RWPE1 (cell line): ENCODE measurements around the gene RPL34.

Experiments used
- CTCF ChIA-PET: fragments of 350-600 bp; sonication (Branson Sonifier 250); formaldehyde crosslinking; extraction: SDS; loops from one replicate; lab custom pipeline; 2021; lab: Yijun Ruan, JAX
- POLR2A ChIA-PET: fragments of 400-600 bp; formaldehyde crosslinking; extraction: SDS; loops from one replicate; lab custom pipeline; 2020; ENCODE audit warnings: antibody characterized with exemption; ENCODE audit not compliant: low non-redundant PET; lab: Yijun Ruan, JAX
- DNase-seq: peaks from one replicate; pipeline ENCODE4 v3.0.0; 2012; ENCODE audit warnings: low spot score
- H3K27ac ChIP-seq: fragments of 450-650 bp; 2 replicates; pipeline ENCODE4 v1.5.1; 2017
- TF ChIP-seq, protein P1 (sequence below): fragments of 450-650 bp; conservative IDR thresholded peaks from 2 replicates; pipeline ENCODE4 v1.5.1; 2017; ENCODE audit warnings: low read depth, mild to moderate bottlenecking

RPL34 gene

DNA sequence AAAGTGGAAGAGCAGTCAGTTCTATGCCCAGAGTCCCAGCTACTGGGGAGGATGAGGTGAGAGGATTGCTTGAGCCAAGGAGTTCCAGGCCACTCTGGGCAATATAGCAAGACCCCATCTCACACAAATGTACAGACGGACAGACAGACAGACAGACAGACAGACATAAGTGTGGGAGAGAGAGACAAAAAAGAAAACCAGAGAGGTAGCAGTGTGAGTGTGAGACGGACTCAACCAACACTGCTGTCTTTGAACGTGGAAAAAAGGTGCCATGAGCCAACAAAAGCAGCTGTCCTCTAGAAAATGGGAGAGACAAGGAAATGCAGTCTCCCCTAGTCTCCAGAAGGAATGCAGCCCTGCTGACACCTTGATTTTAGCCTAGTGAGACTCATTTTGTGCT, 18.2 kb upstream of the RPL34 start:
- TF ChIP-seq, protein P1, sequence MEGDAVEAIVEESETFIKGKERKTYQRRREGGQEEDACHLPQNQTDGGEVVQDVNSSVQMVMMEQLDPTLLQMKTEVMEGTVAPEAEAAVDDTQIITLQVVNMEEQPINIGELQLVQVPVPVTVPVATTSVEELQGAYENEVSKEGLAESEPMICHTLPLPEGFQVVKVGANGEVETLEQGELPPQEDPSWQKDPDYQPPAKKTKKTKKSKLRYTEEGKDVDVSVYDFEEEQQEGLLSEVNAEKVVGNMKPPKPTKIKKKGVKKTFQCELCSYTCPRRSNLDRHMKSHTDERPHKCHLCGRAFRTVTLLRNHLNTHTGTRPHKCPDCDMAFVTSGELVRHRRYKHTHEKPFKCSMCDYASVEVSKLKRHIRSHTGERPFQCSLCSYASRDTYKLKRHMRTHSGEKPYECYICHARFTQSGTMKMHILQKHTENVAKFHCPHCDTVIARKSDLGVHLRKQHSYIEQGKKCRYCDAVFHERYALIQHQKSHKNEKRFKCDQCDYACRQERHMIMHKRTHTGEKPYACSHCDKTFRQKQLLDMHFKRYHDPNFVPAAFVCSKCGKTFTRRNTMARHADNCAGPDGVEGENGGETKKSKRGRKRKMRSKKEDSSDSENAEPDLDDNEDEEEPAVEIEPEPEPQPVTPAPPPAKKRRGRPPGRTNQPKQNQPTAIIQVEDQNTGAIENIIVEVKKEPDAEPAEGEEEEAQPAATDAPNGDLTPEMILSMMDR = no peak
- no peak for DNase-seq
- H3K27ac ChIP-seq = no peak overlapping the region
- ChIA-PET CTCF (no interaction called here), POLR2A (no interaction called here)

DNA sequence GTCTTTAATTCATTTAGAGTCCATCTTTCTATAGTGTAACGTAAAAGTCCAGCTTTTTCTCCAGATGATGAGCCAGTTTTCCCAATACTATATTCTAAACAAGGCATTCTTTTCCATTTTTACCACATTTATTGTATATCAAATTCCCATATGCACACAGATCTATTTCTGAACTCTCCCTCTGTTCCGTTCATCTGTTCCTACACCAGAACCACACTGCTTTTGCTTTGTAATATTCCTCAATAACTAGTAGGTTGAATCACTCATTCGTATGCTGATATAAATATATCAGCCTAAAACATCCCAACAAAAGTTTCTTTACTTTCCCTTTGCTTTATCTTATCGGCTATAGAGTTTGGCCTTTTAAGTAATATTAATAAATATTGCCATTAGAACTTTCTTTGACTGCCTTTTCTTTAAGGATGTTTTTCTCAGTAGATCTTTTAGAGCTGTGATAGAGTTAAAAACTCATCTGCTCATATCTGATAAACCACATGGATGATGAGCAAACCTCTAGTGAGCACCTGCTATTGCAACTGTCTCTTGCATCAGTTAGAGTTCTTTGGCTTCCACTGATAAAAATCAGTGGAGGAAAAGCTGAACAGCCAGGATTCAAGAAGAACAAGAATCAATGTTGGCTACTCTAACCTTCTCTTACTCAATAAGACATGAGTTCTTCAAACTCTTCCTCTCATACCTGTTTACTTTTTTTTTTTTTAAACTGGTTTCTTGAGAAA, 13.1 kb upstream of the RPL34 start:
- no peak overlapping the region for H3K27ac ChIP-seq
- DNase-seq = no peak
- TF ChIP-seq, protein P1 = no peak
- ChIA-PET CTCF (no interaction called here), POLR2A (interaction anchor here (0.7 kb wide), 1 partner anchor 985 kb away, joined by 4 read pairs; no protein-coding TSS in a partner anchor)

DNA sequence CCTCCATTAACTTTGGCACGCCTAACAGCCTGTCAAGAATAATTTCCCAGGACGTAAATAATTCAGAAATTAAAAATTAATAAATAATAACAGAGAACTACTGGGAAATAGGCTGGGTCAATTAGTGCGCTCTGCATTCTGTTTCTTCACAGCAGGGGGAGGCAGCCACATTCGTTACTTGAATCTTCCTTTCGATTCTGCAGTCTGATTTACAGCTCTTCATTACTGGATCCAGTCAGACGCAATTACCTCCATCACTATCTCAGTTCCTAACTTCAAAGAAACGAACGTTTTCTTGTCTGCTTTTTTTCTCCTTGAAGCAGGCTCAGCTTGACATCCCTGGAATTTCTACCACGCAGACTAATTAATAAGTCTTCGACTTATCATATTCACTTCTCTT, 9.0 kb upstream of the RPL34 start:
- H3K27ac ChIP-seq = no peak overlapping the region
- DNase-seq = no peak
- TF ChIP-seq, protein P1 = no peak
- POLR2A ChIA-PET = interaction anchor here (0.5 kb wide), 1 partner anchor 617 kb away, joined by 3 read pairs; no protein-coding TSS in a partner anchor
- CTCF ChIA-PET = interaction anchor here (0.7 kb wide), 1 partner anchor 27 kb away, joined by 3 read pairs; no protein-coding TSS in a partner anchor

- ChIA-PET POLR2A (no interaction called here), CTCF (no interaction called here)
- no peak overlapping the region for H3K27ac ChIP-seq
- DNase-seq = no peak
- TF ChIP-seq, protein P1 = no peak
Observed at GRCh38 chr4:108612365-108612764, 8.0 kb upstream of the RPL34 start.

DNA sequence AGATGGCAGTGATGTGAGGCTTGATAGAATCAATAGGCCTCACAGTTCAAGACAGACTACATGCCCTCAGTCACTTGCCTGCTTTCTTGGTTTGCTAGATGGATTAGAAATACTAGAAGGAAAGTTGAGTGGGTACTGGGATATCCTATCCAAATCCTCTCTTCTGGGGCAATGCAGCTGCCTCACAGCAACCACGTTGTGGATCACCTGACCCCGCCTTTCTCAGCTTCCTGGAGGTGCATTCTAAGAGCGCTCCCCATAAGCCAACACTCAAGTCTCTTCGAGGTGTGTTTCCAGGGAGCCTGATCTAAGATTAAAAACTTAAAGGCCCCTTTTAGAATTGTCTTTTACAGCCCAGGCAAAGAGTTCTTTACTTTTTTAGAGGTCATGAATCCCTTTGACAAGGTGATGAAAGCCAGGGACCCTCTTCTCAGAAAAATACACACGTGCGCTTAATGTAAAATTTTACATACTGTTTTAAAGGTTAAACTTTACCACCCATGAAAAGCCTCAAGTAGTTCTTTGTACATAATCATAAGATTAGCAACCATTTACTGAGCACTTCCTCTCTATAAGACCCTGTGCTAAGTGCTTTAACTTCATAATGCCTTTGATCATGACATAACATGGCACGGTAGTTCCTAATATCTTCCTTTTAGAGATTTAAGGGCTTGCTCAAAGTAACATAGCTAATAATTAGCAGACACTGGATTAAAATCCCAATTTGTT, 840 bp upstream of the RPL34 start:
- CTCF ChIA-PET = no interaction called here
- POLR2A ChIA-PET = no interaction called here
- H3K27ac ChIP-seq = no peak overlapping the region
- TF ChIP-seq, protein P1 = no peak
- DNase-seq = no peak

- ChIA-PET POLR2A (no interaction called here), CTCF (no interaction called here)
- no peak for DNase-seq
- H3K27ac ChIP-seq = peak overlapping the region; percentile 79
- TF ChIP-seq, protein P1 = no peak
Observed at GRCh38 chr4:108620933-108621905, 843 bp downstream of the RPL34 start.
